ENCODE results near the gene GNL3. TPM values are rescaled to one million over a fixed set of nuclear protein-coding genes. Genes with fewer than 3 reads are reported as not detected.

The GNL3 gene
- total RNA-seq, 1 donor from 2014 or later, result 35.2 TPM

- H3K27ac ChIP-seq, result no peak overlapping the region
- TF ChIP-seq CTCF (IDR thresholded peaks at IDR 0.05), result no peak
- no peaks in the 10 kb centered on the region for H3K4me1 ChIP-seq
- ATAC-seq (no peak), DNase-seq (no peak)
- H3K9me3 ChIP-seq, result no peaks in the 10 kb centered on the region
- intact Hi-C loops (cut with DNase I), result no loop called here
- H3K36me3 ChIP-seq, result peaks cover 100% of the 10 kb centered on the region
- H3K4me3 ChIP-seq, result no peak overlapping the region
- H3K27me3 ChIP-seq (ENCODE audit: low read depth), result no peaks in the 10 kb centered on the region
Observed at GRCh38 chr3:52651592-52651991, 34.2 kb upstream of the GNL3 start.

- TF ChIP-seq CTCF (IDR thresholded peaks at IDR 0.05), result no peak
- no peak for ATAC-seq
Observed at GRCh38 chr3:52655895-52656294, 29.9 kb upstream of the GNL3 start.

GRCh38 chr3:52660046-52660445 lies 25.8 kb upstream of the GNL3 start:
- no peaks in the 10 kb centered on the region for H3K4me1 ChIP-seq
- DNase-seq, result no peak
- H3K4me3 ChIP-seq, result no peak overlapping the region
- ATAC-seq, result no peak
- intact Hi-C loops (cut with DNase I), result no loop called here
- H3K27me3 ChIP-seq (ENCODE audit: low read depth), result no peaks in the 10 kb centered on the region
- TF ChIP-seq CTCF (IDR thresholded peaks at IDR 0.05), result no peak
- H3K36me3 ChIP-seq, result peaks cover 87% of the 10 kb centered on the region
- H3K27ac ChIP-seq, result no peak overlapping the region
- no peaks in the 10 kb centered on the region for H3K9me3 ChIP-seq

More at GRCh38 chr3:52655895-52656294, 29.9 kb upstream of the GNL3 start:
- H3K27ac ChIP-seq, result no peak overlapping the region
- no peaks in the 10 kb centered on the region for H3K4me1 ChIP-seq
- peaks cover 100% of the 10 kb centered on the region for H3K36me3 ChIP-seq
- no peaks in the 10 kb centered on the region for H3K27me3 ChIP-seq (ENCODE audit: low read depth)
- intact Hi-C loops (cut with DNase I), result no loop called here
- H3K4me3 ChIP-seq, result no peak overlapping the region
- no peaks in the 10 kb centered on the region for H3K9me3 ChIP-seq
- DNase-seq, result no peak

DNA sequence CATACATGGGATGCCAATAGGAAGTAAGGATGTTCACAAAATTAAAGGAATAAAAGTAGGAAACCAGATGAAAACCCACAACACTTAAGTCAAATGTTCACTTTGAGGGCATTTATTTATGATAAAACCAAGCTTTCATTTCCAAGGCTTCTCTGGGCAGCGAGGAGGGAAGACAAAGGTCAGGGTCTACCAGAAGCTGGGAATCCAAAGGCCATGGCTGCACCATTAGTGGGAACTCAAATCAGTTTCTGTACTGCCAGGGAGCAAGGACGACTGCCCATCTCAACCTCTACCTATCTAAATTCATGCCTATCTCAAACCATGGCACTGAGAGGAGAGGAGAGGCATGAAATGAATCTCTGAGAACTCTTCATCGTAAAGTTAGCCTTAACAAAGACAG lies 22.7 kb upstream of the GNL3 start:
- peaks cover 87% of the 10 kb centered on the region for H3K36me3 ChIP-seq
- intact Hi-C loops (cut with DNase I), result no loop called here

GRCh38 chr3:52670621-52671521 lies 15.0 kb upstream of the GNL3 start:
- Histone ChIP-seq H3K4me1 (peaks cover 24% of the 10 kb centered on the region), H3K4me3 (no peak overlapping the region), H3K27me3 (ENCODE audit: low read depth) (no peaks in the 10 kb centered on the region), H3K27ac (peak overlapping the region; percentile 29), H3K36me3 (peaks cover 86% of the 10 kb centered on the region), H3K9me3 (no peaks in the 10 kb centered on the region)
- DNase-seq, result no peak
- ATAC-seq, result peak; percentile 88 to 93
- intact Hi-C loops (cut with DNase I), result no loop called here
- TF ChIP-seq CTCF (IDR thresholded peaks at IDR 0.05), result no peak

More for the DNA sequence above, 22.7 kb upstream of the GNL3 start:
- H3K4me1 ChIP-seq, result no peaks in the 10 kb centered on the region
- no peak overlapping the region for H3K27ac ChIP-seq
- no peaks in the 10 kb centered on the region for H3K27me3 ChIP-seq (ENCODE audit: low read depth)
- DNase-seq, result no peak
- no peak for TF ChIP-seq CTCF (IDR thresholded peaks at IDR 0.05)
- no peak overlapping the region for H3K4me3 ChIP-seq
- ATAC-seq, result no peak
- H3K9me3 ChIP-seq, result no peaks in the 10 kb centered on the region
